IPS DF 4.7 (cell line): ENCODE measurements around the gene REEP6.
"Not testable (repeated sequence)": the region's sequence is repeated elsewhere in the genome, so short reads cannot be mapped to it uniquely, and the experiment has no call there.

Source experiments
- DNase-seq: peaks from one replicate; pipeline ENCODE4 v3.0.0-alpha.2; 2013; ENCODE audit warnings: low spot score; ENCODE audit errors: extremely low read depth

REEP6 gene

DNA sequence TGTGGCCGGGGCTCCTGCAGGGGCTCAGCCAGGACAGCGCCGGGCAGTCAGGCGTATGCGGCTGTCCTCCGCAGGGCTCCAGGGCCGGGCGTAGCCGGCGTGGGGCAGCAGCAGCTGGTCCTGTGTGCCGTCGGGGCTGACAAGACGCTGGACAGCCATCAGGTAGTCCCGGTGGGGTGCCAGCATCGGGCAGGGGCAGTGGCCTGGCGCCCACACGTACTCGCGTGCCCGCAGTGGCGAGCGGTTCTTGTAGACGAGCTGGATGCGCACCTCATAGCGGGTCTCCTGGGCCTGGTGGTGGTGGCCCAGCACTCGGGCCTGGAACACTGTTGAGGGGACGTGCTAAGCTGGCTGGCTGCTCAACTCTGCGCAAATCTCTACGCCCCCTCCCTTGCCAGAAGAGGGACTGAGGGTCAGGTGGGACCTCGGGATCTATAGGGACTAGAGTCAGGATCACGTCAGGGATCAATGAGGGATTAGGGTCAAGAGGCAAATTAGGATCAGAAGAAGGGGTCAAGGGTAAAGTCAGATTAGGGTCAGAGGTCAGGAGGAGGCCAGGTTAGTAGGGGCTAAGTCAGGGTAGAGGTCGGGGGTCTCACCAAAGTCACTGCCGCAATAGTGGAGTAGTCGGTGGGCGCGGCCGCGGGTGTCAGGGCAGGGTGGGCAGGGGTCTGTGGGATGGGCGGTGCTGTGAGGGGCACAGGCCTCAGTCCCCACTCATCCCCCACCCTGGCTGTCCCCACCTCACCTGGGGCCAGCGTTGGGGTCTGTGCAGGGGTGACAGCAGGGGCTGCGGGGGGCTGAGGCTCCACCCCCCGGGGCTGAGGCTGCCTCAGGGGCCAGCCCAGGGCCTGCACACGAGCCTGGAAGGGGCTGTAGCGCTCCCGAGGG, 15.3 kb downstream of the REEP6 start:
- no peak for DNase-seq

DNA sequence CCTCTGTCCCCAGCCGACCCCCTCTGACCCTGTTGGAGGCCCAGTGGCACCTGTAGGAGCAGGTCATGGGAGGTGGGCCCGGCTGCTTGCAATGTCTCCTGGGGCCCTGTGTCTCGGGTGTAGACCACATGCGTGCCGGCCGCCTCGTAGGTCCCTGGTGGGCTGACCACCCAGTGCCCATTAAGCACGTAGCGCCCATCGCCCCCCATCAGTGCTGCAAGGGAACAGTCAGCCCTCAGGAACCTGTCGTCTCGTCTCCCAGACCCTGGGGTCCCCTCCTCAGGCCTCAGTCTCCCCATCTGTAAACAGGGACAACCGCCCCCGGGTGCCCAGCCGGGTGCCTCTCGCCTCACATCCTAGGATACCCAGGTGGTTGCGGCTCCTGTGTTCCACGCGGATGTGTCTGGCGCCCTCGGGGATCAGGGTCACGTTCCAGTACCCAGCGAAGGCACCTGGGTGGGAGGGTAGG, 16.2 kb downstream of the REEP6 start:
- DNase-seq, result no peak

DNA sequence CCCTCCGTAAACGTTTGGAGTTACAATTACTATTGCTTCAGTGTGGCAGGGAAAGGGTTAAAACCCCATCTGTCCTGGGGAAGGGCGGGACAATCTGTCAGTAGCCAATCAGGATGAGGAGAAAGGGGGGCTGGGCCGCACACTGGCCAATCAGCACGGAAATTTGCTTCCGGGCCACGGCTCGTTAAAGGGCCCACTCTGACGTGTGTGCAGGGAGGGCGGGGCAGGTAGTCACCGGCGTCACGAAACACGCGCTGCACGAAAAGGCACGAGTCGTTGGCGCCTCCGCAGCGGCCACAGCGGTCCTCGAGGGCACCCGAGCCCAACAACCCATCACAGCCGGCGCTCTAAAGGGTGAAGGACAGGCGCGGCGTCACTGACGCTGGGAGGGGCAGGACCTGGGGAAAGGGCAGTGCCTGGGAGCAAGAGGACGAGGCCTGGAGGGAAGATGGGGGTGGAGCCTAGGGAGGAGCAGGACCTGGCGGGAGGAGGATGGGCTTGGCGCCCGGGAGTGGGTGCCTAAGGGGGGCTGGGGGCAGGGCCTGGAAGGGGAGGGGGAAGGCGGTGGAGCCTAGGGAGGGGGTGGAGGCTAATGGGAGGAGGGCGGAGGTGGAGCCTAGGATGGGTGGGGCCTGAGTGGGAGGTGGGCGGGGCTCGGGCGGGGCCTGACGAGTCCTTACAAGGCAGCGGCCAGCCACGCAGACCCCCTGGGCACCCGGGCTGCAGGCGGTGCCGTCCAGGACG, 17.0 kb downstream of the REEP6 start:
- peak; percentile 85 for DNase-seq

DNA sequence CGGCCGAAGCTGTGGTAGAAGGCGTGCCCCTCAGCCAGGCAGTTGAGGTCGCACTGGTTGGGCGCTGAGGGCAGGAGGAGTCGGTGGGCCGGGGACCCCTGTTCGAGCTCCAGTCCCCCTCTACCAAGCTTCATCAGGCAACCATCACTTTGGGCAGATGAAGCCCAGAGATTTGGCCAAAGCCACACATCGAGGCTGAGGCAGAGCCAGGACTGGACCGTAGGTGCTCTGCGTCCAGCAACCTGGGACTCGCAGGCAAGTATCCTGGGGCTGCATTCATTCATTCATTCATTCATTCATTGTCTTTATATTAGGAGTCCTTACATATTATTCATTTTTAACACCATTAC, 17.5 kb downstream of the REEP6 start:
- no peak for DNase-seq

DNA sequence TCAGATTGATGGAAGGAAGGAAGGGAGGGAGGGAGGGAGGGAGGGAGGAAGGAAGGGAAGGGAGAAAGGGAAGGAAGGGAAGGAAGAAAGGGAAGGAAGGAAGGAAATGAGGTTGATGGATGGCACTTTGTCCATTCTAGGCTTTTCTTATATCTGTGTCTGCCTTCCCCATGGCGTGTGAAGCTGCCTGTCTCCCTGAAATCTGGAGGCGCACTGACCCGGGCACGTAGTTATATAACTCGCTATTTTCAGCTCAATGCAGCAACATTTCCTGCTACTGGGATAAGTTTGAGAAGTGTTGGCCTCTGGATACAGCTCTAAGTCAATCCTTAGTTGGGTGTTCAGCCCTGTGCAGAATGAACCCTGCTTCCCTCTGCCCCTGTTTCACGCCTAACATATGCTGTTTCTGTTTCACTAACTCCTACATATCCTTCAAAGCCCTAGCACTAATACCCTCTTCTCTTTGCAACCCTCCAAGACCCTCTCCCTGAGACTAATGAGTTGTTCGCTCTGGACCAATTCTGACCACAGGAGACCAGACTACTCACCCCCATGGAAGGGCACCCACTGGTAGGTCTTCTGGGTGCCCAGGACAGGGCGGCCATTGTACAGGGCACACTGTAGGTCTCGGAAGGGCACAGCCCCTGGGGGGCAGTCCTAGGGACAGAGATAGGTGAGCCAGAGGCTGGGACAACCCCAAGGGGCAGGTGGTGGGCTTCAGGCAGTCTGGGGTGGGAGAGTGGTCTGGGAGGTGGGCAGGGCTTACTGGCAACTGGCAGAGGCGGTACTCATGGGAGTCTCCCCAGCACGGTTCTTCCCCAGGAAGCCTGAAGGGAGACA, 18.8 kb downstream of the REEP6 start:
- no peak for DNase-seq

DNA sequence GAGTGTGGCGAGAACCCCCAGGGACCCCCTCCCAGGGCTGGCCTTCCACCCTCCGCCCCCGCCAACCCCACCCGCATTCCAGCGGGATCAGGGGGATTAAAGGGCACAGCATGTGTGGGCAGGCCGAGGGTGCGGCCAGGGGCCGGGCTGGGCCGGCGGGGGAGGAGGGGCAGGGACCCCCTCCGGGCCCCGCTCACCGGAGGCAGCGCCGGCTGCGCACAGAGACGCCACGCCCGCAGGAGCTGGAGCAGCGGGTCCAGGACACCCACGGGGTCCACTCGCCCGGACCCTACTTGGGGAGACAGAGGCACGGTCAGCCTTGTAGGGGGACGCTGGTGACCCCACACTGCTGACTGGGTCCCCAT, 19.4 kb downstream of the REEP6 start:
- DNase-seq, result no peak

DNA sequence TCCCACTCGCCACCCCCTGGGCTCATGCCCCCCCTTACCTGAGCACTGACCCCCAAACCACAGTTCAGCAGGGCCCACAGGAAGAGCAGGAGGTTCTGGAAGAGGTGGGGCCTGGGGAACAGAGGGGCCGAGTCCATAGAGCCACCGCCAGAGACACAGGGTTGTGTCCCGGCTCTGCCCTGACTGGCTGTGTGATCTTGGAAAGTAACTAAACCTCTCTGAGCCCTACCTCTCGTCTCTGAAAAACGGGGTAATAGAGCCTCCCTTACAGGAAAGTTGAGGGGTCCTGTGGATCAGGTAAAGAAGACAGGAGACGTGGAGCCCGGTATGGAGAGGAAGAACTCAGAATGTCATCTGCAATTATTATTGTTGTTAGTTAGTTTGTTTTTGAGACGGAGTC, 19.8 kb downstream of the REEP6 start:
- DNase-seq, result no peak

DNA sequence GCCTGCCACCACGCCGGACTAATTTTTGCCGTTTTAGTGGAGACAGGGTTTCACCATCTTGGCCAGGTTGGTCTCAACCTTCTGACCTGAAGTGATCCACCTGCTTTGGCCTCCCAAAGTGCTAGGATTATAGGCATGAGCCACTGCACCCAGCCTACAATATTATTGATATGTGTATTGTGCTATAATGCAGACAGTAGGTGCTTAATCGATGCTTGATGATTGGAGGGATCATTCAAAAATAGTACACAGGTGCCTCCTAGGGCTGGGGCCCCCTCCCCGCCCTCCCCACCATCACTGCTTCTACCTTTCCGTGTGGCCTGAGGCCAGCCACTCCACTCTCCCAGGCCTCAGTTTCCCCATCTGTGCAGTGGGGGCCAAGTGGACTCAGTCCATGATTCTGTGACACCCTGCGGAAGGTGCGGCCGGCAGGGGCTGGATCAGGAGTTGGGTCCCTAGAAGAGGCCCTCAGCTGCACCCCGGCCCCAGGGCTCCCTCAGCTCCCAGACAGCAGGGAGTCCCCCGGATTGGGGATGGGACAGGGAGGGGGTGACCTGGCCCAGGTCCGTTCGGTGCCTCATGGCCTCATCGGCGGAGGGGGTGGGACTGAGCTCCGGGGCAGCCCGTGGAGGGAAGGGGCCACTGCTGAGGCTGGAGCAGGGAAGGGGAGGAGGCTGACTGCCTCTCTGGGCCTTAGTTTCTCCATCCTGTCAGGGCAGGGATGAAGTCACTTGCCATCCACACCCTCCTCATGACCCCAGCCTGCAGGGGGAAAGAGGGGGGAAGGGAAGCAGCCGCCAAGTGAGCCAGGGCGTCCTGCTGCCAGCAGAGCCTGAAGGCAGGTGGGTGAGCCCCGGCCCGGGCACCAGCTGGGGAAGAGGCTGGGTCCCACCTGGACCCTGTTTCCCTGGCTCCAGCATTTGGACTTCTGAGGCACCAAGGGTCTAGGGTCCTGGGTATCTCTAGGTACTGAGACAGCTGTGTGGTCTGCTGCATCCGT, 20.6 kb downstream of the REEP6 start:
- no peak for DNase-seq

DNA sequence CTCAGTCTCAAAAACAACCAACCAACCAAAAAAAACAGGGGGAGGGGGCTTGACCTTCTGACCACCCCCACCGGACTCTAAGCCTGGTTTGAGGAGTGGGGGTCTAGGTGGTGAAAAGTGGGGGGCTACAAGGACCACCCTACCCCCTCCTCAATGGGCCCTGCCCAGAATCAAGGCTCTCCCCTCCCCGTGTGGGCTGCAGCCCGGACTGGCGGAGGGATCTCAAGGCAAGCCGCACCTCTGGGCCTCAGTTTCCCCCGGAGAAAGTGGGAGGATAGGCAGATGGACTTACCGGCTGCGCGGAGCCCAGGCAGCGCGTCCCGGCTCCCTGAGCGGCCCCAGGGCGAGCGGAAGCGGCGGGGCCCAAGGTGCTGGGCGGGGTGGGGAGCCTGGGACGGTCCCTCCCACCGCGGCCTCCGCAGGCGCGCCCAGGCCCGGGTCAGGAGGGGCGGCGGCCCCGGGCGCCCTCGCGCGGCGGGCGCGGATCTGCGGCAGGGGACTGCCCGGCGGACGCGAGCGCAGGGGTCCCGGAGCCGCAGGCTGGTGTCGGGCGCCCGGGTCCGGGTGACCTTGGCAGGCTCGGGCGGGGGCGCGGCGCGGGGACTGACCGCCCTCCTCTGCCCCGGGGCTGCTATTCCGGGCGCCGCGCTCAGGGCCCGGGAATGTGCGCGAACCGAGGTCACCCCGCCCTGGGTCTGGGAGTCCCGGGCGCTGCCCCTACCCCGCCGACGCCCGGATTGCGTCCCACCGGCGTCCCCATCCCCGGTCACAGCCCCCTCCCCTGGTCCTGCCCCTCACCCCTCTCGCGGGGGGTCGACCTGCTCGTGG, 21.9 kb downstream of the REEP6 start, which contains the start of gene ADAMTSL5:
Gene ADAMTSL5, minus strand, starts transcription at position 349 of the 828 bp plus-strand sequence. CDS start 2,076 bp downstream, outside the sequence.
- no peak for DNase-seq

DNA sequence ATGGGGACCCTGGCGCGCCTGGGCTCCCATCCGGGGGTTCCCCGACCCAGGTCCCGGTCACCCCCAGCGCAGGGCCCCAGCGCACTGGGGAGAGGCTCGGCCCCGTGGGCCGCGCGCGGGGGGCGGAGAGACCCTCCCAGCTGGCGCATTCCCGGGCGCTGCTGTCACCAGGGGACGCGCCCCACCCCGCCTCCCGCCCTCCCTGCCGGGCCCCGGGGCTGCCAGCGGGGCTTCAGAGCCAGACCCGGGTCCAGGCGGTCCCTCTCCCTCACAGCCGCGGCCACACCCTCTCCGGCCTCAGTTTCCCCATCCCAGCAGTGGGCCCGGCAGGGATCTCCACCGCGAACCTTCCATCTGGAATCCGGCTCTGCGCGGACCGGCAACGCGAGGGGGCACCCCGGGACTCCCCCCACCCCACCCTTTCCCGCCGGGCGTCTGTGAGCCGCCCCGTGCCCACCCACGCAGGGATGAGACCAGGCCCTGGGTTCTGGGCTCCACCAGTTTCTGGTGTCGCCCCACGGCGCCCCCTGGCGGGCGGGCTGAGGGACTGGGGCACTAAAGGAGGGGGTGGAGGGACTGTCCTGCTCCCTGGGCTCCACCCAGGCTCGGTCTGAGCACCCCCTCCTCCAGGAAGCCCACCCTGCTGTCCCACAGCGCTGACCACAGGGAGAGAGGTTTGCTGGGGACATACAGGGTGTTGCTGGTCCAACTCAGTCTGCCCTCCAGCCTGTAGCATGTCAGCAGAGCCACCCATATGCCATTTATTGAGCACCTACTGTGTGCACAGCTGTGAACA, 22.7 kb downstream of the REEP6 start:
- DNase-seq, result no peak

DNA sequence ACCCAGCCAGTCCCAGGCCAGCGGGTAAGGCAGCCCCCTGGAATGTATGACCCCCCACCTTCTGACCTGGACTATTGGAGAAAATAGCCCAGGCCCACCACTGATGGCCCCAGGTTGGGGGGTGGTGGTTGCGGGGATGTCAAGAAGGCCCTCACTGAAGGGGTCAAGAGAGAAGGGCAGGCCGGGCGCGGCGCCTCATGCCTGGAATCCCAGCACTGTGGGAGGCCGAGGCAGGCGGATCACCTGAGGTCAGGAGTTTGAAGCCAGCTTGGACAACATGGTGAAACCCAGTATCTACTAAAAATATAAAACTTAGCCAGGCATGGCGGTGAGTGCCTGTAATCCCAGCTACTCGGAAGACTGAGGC, 23.3 kb downstream of the REEP6 start:
- DNase-seq, result no peak

DNA sequence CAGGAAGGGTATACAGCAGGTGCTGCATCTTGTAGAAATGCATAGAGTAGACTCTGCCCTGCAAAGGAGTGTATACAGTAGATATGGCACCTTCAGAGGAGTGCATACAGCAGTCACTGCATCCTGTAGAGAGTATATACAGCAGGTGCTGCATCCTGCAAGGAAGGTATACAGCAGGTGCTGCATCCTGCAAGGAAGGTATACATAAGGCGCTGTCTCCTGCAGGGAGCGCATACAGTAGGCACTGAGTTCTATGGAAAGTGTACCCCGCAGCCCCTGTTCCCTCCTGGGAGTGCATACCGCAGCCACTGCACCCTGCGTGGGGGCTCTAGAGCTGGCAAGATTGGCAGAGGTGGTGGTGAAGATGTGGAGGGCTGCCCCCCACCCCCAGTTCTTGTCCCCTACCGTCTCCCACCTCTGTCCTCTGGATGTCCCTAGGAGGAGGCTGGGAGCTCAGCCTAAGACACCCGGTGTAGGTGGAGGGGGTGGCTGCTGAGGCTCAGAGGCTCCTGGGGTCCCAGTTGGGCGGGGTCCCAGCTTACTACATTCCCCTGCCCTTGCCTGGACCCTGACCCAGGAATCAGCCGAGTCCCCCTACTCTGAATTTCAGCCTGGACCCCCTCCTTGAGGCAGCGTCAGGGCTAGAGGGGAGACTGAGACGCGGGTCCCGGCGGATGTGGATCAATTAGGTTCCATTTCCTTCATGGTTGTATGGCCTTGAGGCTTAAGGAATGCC, 24.2 kb downstream of the REEP6 start:
- no peak for DNase-seq

DNA sequence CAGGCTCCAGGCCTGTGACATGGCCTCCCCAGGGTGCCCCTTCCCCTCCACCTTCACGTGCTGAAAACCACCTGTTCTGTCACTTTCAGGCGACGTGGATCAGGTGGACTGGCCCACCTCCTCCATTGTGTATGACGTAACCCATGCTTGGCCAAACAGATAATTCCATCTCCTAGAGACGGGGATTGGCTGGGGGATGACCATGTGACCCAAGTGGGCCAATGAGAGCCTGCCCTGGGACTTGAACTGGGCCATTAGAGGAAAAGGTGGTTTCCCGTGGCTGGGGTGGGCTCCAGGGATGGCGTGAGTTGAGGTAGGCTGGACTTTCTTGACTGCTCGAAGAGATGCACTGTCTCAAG, 25.4 kb downstream of the REEP6 start:
- DNase-seq, result no peak

DNA sequence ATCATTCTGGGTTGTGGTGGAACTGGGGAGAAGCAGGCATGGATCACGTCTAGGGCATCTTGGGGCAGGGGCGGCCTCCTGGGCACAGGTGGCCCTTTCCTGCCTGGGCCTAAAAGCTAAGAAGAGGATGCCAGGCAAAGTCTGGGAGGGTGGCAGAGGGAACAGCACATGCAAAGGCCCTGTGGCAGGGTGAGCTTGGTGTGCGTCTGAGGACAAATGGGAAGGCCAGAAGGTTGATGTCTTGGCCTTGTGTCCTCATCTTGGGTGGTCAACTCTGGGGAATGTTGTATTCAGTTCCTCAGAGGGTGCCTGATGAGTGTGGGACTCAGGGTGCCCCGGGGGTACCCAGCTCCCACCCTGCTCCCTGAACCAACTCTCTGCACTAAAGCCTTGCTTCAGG, 27.5 kb downstream of the REEP6 start:
- no peak for DNase-seq

DNA sequence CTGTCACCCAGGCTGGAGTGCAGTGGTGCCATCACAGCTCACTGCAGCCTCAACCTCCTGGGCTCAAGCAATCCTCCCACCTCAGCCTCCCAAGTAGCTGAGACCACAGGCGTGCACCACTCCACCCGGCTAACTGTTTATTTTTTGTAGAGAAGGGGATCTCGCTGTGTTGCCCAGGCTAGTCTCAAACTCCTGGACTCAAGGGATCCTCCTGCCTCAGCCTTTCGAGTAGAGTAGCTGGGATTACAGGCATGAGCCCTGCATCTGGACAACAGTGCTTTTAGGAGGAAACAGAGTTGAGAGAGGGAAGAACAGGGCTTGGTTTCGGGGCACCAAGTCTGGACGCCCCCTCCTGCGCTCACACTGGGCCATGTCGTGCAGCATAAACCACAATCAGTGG, 28.8 kb downstream of the REEP6 start:
- not testable (repeated sequence) for DNase-seq

DNA sequence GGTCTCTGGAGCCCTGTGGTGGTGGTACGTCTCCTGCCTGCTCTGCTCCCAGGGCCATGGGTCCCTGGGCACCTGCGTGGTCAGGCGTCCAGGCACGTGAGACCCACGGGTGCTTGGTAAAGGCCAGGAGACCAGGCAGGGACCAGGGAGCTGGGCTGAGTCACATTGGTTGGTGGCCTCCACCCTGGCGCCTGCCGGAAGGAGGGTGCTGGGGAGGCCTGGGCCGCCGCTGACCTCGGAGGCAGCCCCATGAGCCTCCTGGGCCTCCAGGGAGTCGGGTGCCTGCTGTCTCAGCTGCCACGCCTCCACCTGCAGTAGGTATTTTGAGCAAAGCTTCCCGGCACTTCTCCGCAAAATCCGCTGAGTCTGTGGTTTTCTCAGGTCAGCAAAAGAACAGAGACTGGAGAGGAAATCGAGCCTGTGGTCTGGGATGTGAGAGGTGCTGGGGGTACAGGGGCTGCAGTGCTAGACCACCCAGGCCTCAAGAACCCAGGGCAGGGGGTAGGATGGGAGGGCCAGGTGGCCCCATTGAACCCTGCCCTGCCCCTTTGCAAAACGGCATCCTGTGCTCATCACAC, 29.3 kb downstream of the REEP6 start:
- no peak for DNase-seq

DNA sequence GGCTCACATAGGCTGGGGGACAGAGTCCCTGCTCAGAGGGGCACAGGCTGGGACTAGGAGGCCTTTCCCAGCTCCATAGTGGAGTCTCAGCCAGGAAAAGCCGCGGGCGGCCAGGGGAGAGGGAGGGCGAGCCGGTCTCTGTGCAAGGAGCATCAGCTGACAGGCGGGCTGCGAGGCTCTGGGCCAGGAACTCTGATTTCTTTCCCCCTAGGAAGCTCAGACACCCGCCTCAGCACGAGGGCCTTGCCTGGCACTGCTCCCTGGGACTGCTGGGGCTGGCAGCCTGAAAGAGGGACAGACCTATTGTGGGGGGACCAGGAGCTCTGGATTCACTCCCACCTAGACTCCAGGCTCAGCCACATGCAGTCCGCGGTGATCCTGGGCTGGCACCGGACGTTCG, 30.7 kb downstream of the REEP6 start:
- no peak for DNase-seq

DNA sequence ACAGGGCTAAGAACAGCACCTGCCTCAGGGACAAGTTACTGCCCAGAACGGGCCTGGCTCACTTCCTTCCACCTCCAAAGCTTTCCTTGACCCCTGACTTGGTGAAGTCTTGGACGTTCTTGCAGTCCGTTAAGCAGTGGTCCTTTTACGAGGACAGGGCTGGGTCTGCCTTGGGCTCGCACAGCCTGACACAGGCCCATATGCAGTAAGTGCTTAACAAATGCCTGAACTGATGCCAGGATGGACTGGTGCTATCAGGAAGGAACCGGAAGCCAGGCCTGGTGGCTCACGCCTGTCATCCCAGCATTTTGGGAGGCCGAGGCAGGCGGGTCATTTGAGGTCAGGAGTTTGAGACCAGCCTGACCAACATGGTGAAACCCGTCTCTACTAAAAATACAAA, 31.1 kb downstream of the REEP6 start:
- DNase-seq, result no peak
